SH-SY5Y (cell line): ENCODE data around the gene MAST4.

Experiments used
- GATA2 ChIP-seq: IDR thresholded peaks from 2 replicates; pipeline ENCODE4 v1.6.1; 2011; ENCODE audit warnings: mild to moderate bottlenecking, low read depth, low read length
- GATA3 ChIP-seq: IDR thresholded peaks from 2 replicates; pipeline ENCODE4 v1.6.1; 2011; ENCODE audit warnings: low read depth, mild to moderate bottlenecking, low read length, moderate library complexity

- TF ChIP-seq GATA2 (no peak), GATA3 (no peak)
These were observed 312.0 kb downstream of the MAST4 start for GRCh38 chr5:66908230-66908629.
